Esophagus muscularis mucosa (tissue), 3 donors: ENCODE measurements around the gene PLAU.

Experiments
- CTCF ChIP-seq, 3 experiments: fragments of 200-600 bp in 2 of 3; fragments of 450-650 bp in 1 of 3; sonication (generic) in 2 of 3; IDR thresholded peaks; one replicate each; pipeline ENCODE4 v1.5.1; 2017 to 2019; ENCODE audit warnings: antibody characterized with exemption in 3 of 3, mild to moderate bottlenecking in 2 of 3, moderate library complexity in 1 of 3
- POLR2A ChIP-seq: fragments of 450-650 bp; IDR thresholded peaks from one replicate; pipeline ENCODE4 v1.6.1; 2017; ENCODE audit warnings: antibody characterized with exemption, moderate library complexity, mild to moderate bottlenecking, low read depth
- POLR2AphosphoS5 ChIP-seq, 2 donors: sonication (generic); formaldehyde crosslinking; IDR thresholded peaks; one replicate each; pipeline ENCODE4 v1.6.1; 2017; ENCODE audit warnings: antibody characterized with exemption in 2 of 2

GRCh38 chr10:73922864-73923133 lies 11.9 kb downstream of the PLAU start:
- TF ChIP-seq CTCF (IDR thresholded peaks at IDR 0.05): no peak
- TF ChIP-seq POLR2AphosphoS5 (IDR thresholded peaks at IDR 0.05): no peak
- no peak for TF ChIP-seq POLR2A
